SK-N-SH (cell line): ENCODE measurements around the gene AP4S1. TPM values are rescaled to one million over a fixed set of nuclear protein-coding genes. Genes with fewer than 3 reads are reported as not detected.

ENCODE experiments used
- CTCF ChIA-PET: fragments of 300-600, 350-600 bp; formaldehyde crosslinking; extraction: SDS; loops from one replicate; lab custom pipeline; 2021; lab: Yijun Ruan, JAX
- POLR2A ChIA-PET: fragments of 350-600 bp; sonication (Branson Sonifier 250); formaldehyde crosslinking; extraction: SDS; loops from one replicate; lab custom pipeline; 2020; ENCODE audit warnings: antibody characterized with exemption, inconsistent platforms; lab: Yijun Ruan, JAX
- DNase-seq: peaks from one replicate; pipeline ENCODE4 v3.0.0; 2012
- H2AFZ ChIP-seq: fragments of 200-600 bp; sonication (generic); 2 replicates; pipeline ENCODE4 v1.8.1; 2016; ENCODE audit warnings: antibody characterized with exemption, mild to moderate bottlenecking, low read depth
- H3F3A ChIP-seq: fragments of 200-600 bp; sonication (generic); replicated peaks from 2 replicates; pipeline ENCODE3; 2016; ENCODE audit warnings: antibody characterized with exemption, mild to moderate bottlenecking; ENCODE audit not compliant: insufficient read depth
- H3K27ac ChIP-seq, 2 experiments: fragments of 200-500 bp in 1 of 2; fragments of 200-600 bp in 1 of 2; sonication (Bioruptor generic) in 1 of 2; sonication (generic), shearing (Covaris generic) in 1 of 2; 2 replicates each; pipeline versions ENCODE4 v1.5.1 to v1.6.1; 2014 to 2016; ENCODE audit warnings: low read depth in 2 of 2, inconsistent platforms in 1 of 2, low read length in 1 of 2, mild to moderate bottlenecking in 1 of 2, mixed read lengths in 1 of 2
- H3K27me3 ChIP-seq: fragments of 200-600 bp; sonication (generic), shearing (Covaris generic); 2 replicates; pipeline ENCODE4 v1.6.1; 2016; ENCODE audit warnings: mixed run types; ENCODE audit not compliant: insufficient read depth
- H3K36me3 ChIP-seq, 2 experiments: fragments of 200-500 bp in 1 of 2; fragments of 200-600 bp in 1 of 2; sonication (Bioruptor generic) in 1 of 2; sonication (generic) in 1 of 2; replicated peaks in 1 of 2; 2 replicates each; pipeline versions ENCODE3 to v1.5.1; 2014 to 2016; ENCODE audit warnings: low read length in 1 of 2, mild to moderate bottlenecking in 1 of 2; ENCODE audit not compliant: insufficient read depth in 2 of 2, control insufficient read depth in 1 of 2
- H3K4me1 ChIP-seq, 2 experiments: fragments of 200-500 bp in 1 of 2; fragments of 200-600 bp in 1 of 2; sonication (Bioruptor generic) in 1 of 2; sonication (generic), shearing (Covaris generic) in 1 of 2; 2 replicates each; pipeline versions ENCODE4 v1.5.1 to v1.6.1; 2014 to 2016; ENCODE audit warnings: low read depth in 1 of 2, low read length in 1 of 2, mixed run types in 1 of 2; ENCODE audit not compliant: insufficient read depth in 2 of 2, control insufficient read depth in 1 of 2
- H3K4me2 ChIP-seq: fragments of 200-600 bp; sonication (generic), shearing (Covaris generic); 2 replicates; pipeline ENCODE4 v1.6.1; 2017; ENCODE audit warnings: mixed run types
- H3K4me3 ChIP-seq, 2 experiments: fragments of 200-500 bp in 1 of 2; fragments of 200-600 bp in 1 of 2; sonication (Bioruptor generic) in 1 of 2; sonication (generic), shearing (Covaris generic) in 1 of 2; 2 replicates each; pipeline versions ENCODE4 v1.5.1 to v1.8.1; 2014 to 2016; ENCODE audit warnings: low read depth in 2 of 2, inconsistent platforms in 1 of 2, low read length in 1 of 2, mild to moderate bottlenecking in 1 of 2, mixed read lengths in 1 of 2, moderate library complexity in 1 of 2
- H3K79me2 ChIP-seq: fragments of 200-600 bp; sonication (generic); 2 replicates; pipeline ENCODE4 v1.8.1; 2017; ENCODE audit warnings: mild to moderate bottlenecking; ENCODE audit not compliant: insufficient read depth
- H3K9ac ChIP-seq: fragments of 200-600 bp; sonication (generic); 2 replicates; pipeline ENCODE4 v1.6.1; 2017; ENCODE audit warnings: mixed run types
- H3K9me2 ChIP-seq: fragments of 200-600 bp; sonication (generic); 2 replicates; pipeline ENCODE4 v1.6.1; 2017; ENCODE audit warnings: mixed run types
- H3K9me3 ChIP-seq: fragments of 200-600 bp; sonication (generic); 2 replicates; pipeline ENCODE4 v1.6.1; 2017; ENCODE audit warnings: mixed run types, mild to moderate bottlenecking, moderate library complexity
- H4K20me1 ChIP-seq: fragments of 200-600 bp; sonication (generic); 2 replicates; pipeline ENCODE4 v1.6.1; 2017; ENCODE audit warnings: mild to moderate bottlenecking, mixed run types; ENCODE audit not compliant: insufficient read depth
- CHD2 ChIP-seq: fragments of 150-350 bp; IDR thresholded peaks from 2 replicates; pipeline ENCODE4 v1.6.1; 2018; ENCODE audit warnings: low read length; ENCODE audit not compliant: partially characterized antibody
- EP300 ChIP-seq, 2 experiments: IDR thresholded peaks; 2 replicates each; pipeline versions ENCODE4 v1.4.0 to v1.6.1; 2012; ENCODE audit warnings: borderline replicate concordance in 1 of 2, low read depth in 1 of 2, low read length in 1 of 2
- FOSL2 ChIP-seq: IDR thresholded peaks from 2 replicates; pipeline ENCODE4 v1.4.0; 2012; ENCODE audit warnings: low read depth, mild to moderate bottlenecking, moderate library complexity, borderline replicate concordance
- JUND ChIP-seq: IDR thresholded peaks from 2 replicates; pipeline ENCODE4 v1.4.0; 2012
- MEF2A ChIP-seq: IDR thresholded peaks from 2 replicates; pipeline ENCODE4 v1.4.0; 2012; ENCODE audit warnings: low read depth, borderline replicate concordance
- NFIC ChIP-seq: IDR thresholded peaks from 2 replicates; pipeline ENCODE4 v1.4.0; 2012; ENCODE audit warnings: borderline replicate concordance
- PBX3 ChIP-seq: IDR thresholded peaks from 2 replicates; pipeline ENCODE4; 2012
- POLR2AphosphoS5 ChIP-seq: IDR thresholded peaks from 2 replicates; pipeline ENCODE4 v1.6.1; 2012; ENCODE audit warnings: low read depth, low read length
- SMC3 ChIP-seq: IDR thresholded peaks from 2 replicates; pipeline ENCODE4 v1.6.1; 2012; ENCODE audit warnings: low read depth, low read length, improper control_type of control experiment
- TAF1 ChIP-seq: IDR thresholded peaks from 2 replicates; pipeline ENCODE4 v1.6.1; 2012; ENCODE audit warnings: low read depth, mild to moderate bottlenecking, low read length, moderate library complexity, borderline replicate concordance
- TCF12 ChIP-seq: IDR thresholded peaks from 2 replicates; pipeline ENCODE4 v1.4.0; 2012
- TEAD4 ChIP-seq: IDR thresholded peaks from 2 replicates; pipeline ENCODE4 v1.4.0; 2012; ENCODE audit warnings: mild to moderate bottlenecking, borderline replicate concordance; ENCODE audit not compliant: insufficient read depth
- WGBS: methylation state at CpG from one replicate; pipeline ENCODE4 v1.1.6; 2017; ENCODE audit warnings: low lambda C conversion rate; 5-methylcytosine and 5-hydroxymethylcytosine counted together
- polyA plus RNA-seq, 3 experiments: library from polyadenylated mRNA; depleted of rRNA; stranded (reverse); fragments of >200 nt; gene quantifications; 2 replicates each; pipeline ENCODE4 v1.2.3, GENCODE V29; 2012

Gene AP4S1
- polyA plus RNA-seq, 1 of the 3 experiments (the other 2 are of a cell fraction) = 1.7 TPM

GRCh38 chr14:30994681-30995620, 30.5 kb upstream of the AP4S1 start:
- WGBS = 1% methylated on average over 4 of the region's 4 CpGs
- CTCF ChIA-PET = interaction anchor here (1.1 to 1.9 kb wide), 3 partner anchors 10 to 88 kb away, joined by 3 to 8 read pairs (median 4); no protein-coding TSS in a partner anchor
- H3K9me2 ChIP-seq = no peaks in the 10 kb centered on the region
- peaks cover 8 to 13% of the 10 kb centered on the region in 2 experiments for H3K4me1 ChIP-seq
- H3K9me3 ChIP-seq = peaks cover 8% of the 10 kb centered on the region; the same call in 1 of the 2 replicates
- POLR2A ChIA-PET = no interaction called here
- peaks cover 86% of the 10 kb centered on the region for H4K20me1 ChIP-seq
- H3K9ac ChIP-seq = peak overlapping the region; percentile 40; the same call in 1 of the 2 replicates
- peak overlapping the region; percentile 64 for H3K4me2 ChIP-seq
- peaks cover 100% of the 10 kb centered on the region for H3K79me2 ChIP-seq
- H3K4me3 ChIP-seq = no peak overlapping the region
- H3K36me3 ChIP-seq = peaks cover 2 to 27% of the 10 kb centered on the region in 2 experiments
- no peak for DNase-seq
- no peaks in the 10 kb centered on the region for H3K27me3 ChIP-seq
- H3K27ac ChIP-seq = peak overlapping the region; percentile 29 to 81; a peak in 3 of 4 replicates
- H3F3A ChIP-seq = peaks cover 19% of the 10 kb centered on the region
- H2AFZ ChIP-seq = no peak overlapping the region
- peak; percentile 41; the same call in 1 of the 2 replicates for TF ChIP-seq TEAD4
- TF ChIP-seq TCF12 = peak; percentile 84
- TF ChIP-seq FOSL2 = peak; percentile 71
- TF ChIP-seq EP300 (IDR thresholded peaks at IDR 0.05; ENCODE audit: borderline replicate concordance in 1 of 2, low read depth in 1 of 2, low read length in 1 of 2) = peak in 1 of 2 experiments; percentile 65; a peak in 2 of 4 replicates
- peak; percentile 86 for TF ChIP-seq PBX3
- peak; percentile 46; the same call in 1 of the 2 replicates for TF ChIP-seq POLR2AphosphoS5
- no peak for TF ChIP-seq TAF1
- TF ChIP-seq JUND = peak; percentile 68
- no peak for TF ChIP-seq CHD2
- peak; percentile 55; the same call in 1 of the 2 replicates for TF ChIP-seq NFIC
- peak; percentile 81 for TF ChIP-seq MEF2A

GRCh38 chr14:30995689-30996088, 29.8 kb upstream of the AP4S1 start:
- Histone ChIP-seq H2AFZ (no peak overlapping the region), H4K20me1 (peaks cover 87% of the 10 kb centered on the region), H3F3A (peaks cover 27% of the 10 kb centered on the region), H3K4me1 (peaks cover 8 to 13% of the 10 kb centered on the region in 2 experiments), H3K27ac (peak overlapping the region; percentile 29 to 81; a peak in 3 of 4 replicates), H3K9me3 (peaks cover 8% of the 10 kb centered on the region; the same call in 1 of the 2 replicates), H3K9ac (peak overlapping the region; percentile 40; the same call in 1 of the 2 replicates), H3K36me3 (peaks cover 2 to 31% of the 10 kb centered on the region in 2 experiments), H3K4me3 (no peak overlapping the region), H3K79me2 (peaks cover 100% of the 10 kb centered on the region), H3K27me3 (no peaks in the 10 kb centered on the region), H3K9me2 (no peaks in the 10 kb centered on the region), H3K4me2 (peak overlapping the region; percentile 64)
- CTCF ChIA-PET = interaction anchor here (1.1 to 1.9 kb wide), 3 partner anchors 11 to 87 kb away, joined by 3 to 8 read pairs (median 4); no protein-coding TSS in a partner anchor
- WGBS = 60% methylated on average over 3 of the region's 3 CpGs
- DNase-seq = no peak
- TF ChIP-seq PBX3 (peak; percentile 37), SMC3 (no peak)
- POLR2A ChIA-PET = no interaction called here
